SKM-1 treated with dmso at 0.1 percent for 144 hours (cell line): ENCODE results near the gene STXBP1.

Experiments
- DNase-seq: peaks from one replicate; lab custom pipeline; 2025; ENCODE audit not compliant: unreplicated experiment; lab: John Stamatoyannopoulos, UW

Gene STXBP1

DNA sequence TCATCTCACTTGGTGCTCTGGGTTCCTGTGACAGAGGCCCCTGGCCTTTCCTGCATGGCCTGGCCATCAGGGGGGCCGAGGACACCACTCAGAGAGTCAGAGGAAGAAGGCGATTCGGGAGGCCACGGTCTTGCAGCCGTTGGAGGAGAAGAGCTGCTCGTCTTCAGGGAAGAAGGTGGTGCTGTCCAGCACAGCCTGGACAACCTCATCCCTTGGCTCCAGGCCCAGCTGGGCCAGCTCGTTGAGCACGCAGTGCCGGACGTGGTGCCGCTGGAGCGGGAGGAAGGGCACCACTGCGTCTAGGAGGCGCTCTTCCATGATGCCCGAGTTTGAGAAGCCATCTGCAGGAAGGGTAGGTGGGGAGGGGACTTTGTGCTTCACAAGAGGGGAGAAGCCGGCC is 119.9 kb downstream of the STXBP1 start:
- DNase-seq: no peak

DNA sequence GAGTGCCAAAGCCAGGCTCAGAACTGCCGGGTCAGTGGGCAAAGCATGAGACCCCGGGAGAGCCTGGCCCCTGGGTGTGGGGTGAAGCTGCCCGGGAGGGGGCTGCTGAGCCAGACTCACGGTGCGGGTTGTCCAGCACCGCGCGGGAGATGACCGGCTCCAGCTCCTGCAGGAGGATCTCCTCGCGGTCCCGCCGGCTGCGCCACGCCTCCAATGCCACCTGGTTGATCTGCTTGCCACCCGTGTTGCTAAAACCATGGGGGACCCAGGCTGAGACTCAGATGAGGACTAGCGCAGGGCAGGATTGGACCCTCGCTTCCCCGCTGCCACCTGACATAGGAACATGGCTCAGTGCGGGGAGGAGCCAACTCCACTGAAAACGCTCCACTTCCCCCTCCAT is 120.4 kb downstream of the STXBP1 start:
- no peak for DNase-seq

DNA sequence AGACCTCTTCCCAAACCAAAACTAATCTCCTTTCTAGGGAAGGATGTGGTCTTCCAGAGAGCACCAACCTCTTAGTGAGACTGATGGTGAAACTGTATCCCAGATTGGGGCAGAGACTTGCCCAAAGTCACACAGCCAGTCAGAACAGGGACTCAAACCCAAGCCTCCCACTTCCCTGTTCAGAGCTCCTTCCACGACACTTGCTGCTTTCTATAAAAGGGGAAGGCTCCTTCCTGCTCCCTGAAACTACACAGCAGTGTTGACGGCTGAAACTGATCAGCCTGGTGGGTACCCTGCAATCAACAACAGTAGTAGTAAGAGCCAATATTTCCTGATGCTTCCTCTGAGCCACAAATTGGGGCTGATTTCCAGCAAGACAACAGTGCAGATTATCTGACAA is 121.5 kb downstream of the STXBP1 start:
- DNase-seq: no peak

DNA sequence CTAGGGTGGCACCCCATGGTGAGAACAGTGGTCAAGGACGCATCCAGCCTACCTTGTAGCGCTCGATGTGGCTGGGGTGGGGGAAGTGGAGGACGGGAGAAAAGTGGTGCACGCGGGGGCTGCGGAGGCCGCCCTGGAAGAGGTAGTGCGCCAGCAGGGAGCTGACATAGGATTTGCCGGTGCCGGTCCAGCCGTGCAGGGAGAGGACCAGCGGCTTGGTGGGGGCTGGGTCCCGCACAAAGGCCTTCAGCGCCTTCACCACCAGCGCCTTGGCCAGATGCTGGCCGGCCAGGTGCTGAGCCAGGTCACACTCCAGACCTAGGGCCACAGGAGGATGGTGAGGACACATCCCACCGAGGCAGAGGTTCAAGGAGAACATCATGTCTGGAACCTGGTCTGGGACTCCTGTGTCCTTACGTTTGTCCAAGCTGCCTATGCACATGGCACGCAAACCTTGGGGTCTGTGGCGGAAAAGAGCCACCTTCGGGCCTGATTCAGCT is 122.2 kb downstream of the STXBP1 start:
- DNase-seq: no peak

DNA sequence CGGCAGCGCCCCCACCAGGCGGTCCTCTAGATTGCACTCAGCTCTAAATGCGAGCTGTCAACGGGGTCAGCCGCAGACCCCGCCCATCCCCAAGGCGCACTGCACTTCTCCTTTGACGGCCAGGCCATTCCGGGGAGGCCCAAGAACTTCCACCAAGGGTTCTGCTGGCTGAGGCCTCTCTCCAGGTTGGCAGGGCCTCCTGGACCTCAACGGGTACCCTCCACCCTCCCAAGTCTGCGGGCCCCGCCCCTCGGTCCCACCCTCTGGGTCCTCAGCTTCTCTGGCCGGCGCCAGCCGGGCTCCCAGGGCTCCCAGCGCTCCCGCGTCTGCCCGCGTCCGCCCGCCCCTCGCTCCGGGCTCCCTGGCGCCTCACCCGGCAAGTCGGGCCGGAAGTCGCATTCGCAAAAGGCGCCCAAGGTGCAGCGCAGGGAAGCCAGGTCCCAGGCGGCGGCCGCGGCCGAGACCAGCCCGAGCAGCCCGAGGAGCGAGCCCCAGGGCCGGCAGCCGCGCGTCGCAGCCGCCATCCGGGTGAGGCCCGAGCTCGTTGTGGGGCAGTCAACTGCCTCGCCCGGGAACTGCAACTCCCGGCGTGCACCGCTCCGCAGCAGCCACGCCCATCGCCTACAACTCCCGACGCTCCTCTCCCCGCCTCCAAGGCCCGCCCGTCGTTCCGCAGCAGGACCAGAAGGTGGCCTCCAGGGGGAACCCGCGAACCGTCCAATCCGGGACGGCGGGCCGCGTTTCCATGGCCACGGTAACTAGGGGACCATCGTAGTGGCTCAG is 122.9 kb downstream of the STXBP1 start, which contains the start of gene TOR2A:
TSS of gene TOR2A (minus strand) at position 548 of the 783 bp plus-strand sequence. CDS start at position 524, 24 bp downstream.
- DNase-seq: peak; percentile 97

DNA sequence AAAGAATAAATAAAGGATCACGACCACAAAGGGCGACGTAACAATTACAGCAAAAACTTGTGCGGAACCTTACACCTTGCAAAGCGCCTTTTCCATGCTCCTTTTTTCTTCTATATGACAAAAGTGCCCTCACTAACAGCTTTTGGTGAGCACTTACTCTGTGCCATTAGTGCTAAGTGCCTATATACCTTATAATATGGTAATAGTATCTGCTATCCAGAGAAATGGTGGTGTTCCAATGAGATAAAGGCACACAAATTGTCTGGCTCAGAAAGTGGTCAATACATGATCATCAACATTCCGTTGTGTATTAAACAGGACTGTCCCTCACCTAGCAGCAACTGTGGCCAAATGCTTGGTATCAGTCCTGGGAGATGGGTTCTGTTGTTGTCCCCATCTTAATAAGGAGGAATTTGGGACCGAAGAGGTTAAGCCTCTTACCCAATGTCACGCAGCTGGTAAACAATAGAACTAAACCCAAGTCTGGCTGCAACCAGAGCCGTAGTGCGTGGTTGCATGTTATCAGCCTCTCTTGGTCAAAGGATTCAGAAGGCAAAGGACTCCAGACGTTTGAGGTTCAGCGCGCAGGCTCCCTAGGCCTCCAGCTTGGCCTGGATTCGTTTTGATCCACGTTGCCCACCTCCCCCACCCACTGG is 123.6 kb downstream of the STXBP1 start:
- no peak for DNase-seq

DNA sequence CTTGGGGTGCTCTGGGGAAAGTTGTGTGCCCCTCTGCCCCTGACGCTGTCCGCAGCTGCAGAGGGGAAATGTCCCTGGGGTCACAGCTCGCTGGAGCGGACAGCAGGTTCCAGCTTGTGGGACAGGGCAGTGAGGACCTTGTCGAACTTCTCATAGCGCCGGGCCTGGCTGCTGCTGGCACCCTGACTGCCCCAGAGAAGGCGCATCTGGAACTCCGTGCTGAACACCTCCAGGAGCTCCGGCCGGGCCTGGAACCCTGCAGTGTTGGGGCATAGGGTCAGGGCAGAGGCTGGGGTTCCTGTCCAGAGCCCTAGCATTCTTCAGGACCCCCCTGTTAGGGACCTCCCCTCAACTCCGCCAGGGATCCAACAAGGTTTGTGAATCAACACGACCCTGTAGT is 126.6 kb downstream of the STXBP1 start:
- DNase-seq: no peak

DNA sequence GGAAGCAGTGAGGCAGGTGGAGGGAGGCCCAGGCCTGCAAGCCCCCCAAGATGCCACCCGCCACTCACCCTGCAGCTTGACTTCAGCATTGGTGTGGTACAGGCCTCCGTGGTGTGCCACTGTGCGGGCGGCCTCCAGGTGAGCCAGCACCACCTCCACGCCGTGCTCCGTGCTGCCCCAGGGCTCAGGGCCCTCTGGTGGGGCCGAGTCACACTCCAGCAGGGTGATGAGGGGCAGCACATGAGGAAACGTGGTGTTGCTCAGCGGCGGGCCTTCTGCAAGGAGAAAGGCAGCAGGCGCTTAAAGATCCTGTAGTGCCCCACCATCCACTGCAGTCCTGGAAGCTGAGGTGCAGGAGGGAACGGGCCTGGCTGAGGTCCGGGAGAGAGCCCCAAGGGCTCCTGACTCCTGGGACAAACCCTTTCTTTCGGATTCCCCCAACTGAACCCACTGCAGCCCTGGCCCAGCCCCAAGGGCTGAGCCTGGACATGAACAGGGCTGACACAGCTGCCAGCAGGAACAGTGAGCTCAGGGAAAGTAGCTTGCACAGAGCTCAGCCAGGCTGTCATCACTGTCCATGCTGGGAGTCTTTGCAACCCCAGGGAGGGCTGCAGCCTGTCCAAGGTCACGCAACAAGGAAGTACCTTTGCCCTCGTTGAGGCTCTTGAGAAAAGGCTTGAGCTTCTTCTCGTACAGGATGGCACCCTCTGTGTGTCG is 127.7 kb downstream of the STXBP1 start:
- no peak for DNase-seq

DNA sequence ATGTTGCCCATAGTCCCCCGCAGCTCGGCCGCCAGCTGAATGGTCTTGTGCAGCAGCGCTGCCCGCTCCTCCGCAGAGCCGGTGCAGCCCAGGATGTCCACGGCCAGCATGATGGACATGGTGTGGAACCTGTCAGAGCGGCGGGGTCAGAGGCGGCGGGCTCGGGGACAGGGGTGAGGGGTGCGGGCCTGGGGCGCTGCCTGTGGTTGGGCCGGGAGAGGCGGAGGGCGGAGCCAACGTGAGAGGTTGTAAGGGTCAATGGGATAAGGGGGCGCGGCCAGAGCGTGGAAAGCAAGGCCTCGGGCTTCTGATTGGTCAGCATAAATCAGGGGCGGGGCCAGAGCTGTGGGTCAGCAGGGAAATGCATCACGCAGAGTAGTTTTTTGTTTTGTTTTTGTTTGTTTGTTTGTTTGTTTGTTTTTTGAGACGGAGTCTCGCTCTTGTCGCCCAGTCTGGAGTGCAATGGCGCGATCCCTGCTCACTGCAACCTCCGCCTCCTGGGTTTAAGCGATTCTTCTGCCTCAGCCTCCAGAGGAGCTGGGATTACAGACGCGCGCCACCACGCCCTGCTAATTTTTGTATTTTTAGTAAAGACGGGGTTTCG is 129.9 kb downstream of the STXBP1 start:
- no peak for DNase-seq
